WTC11 (cell line): ENCODE measurements around the gene ARRB2. TPM values are rescaled to one million over a fixed set of nuclear protein-coding genes. Genes with fewer than 3 reads are reported as not detected.

ENCODE experiments used
- ATAC-seq: fragments of 200-7000 bp; cut with Tn5 transposase; 2 replicates; pipeline ENCODE4 v1.10.0; 2021; ENCODE audit warnings: mild to moderate bottlenecking, moderate library complexity
- CTCF ChIA-PET: fragments of 300-600 bp; sonication (Branson Sonifier 250); formaldehyde crosslinking; loops from one replicate; lab custom pipeline; 2021; ENCODE audit warnings: antibody characterized with exemption; lab: Charles Lee
- POLR2A ChIA-PET: fragments of 350-600 bp; sonication (Branson Sonifier 250); formaldehyde crosslinking; loops from one replicate; lab custom pipeline; 2021; ENCODE audit warnings: antibody characterized with exemption; lab: Charles Lee
- DNase-seq: peaks from one replicate; pipeline ENCODE4 v3.0.0; 2021; ENCODE audit warnings: low spot score
- H3K27ac Mint-ChIP-seq: 2 replicates; pipeline ENCODE4 v1.8.0; 2021; ENCODE audit warnings: mixed read lengths
- H3K27me3 Mint-ChIP-seq: 2 replicates; pipeline ENCODE4 v1.8.0; 2021; ENCODE audit warnings: low read depth, mild to moderate bottlenecking, moderate library complexity, mixed read lengths
- H3K36me3 Mint-ChIP-seq: 2 replicates; pipeline ENCODE4 v1.8.0; 2021; ENCODE audit warnings: mixed read lengths
- H3K4me1 Mint-ChIP-seq: 2 replicates; pipeline ENCODE4 v1.8.0; 2022; ENCODE audit warnings: mixed read lengths
- H3K4me3 Mint-ChIP-seq: 2 replicates; pipeline ENCODE4 v1.8.0; 2021; ENCODE audit warnings: mild to moderate bottlenecking, moderate library complexity, mixed read lengths
- H3K9me3 Mint-ChIP-seq: 2 replicates; pipeline ENCODE4 v1.8.0; 2021; ENCODE audit warnings: mixed read lengths
- ATF1 ChIP-seq: sonication (generic); formaldehyde crosslinking; IDR thresholded peaks from 2 replicates; pipeline ENCODE4 v1.8.1; 2023; ENCODE audit warnings: mild to moderate bottlenecking, moderate library complexity, missing genetic modification reagents
- E2F4 ChIP-seq: sonication (generic); formaldehyde crosslinking; IDR thresholded peaks from 2 replicates; pipeline ENCODE4 v1.8.1; 2022; ENCODE audit warnings: low read depth, mild to moderate bottlenecking, moderate library complexity, missing genetic modification reagents, borderline replicate concordance
- EMX1 ChIP-seq: fragments of 250-450 bp; sonication (Bioruptor Pico); IDR thresholded peaks from 2 replicates; pipeline ENCODE4 v1.8.0; 2021; ENCODE audit warnings: mild to moderate bottlenecking
- HMGA2 ChIP-seq: fragments of 250-450 bp; sonication (Bioruptor Pico); IDR thresholded peaks from 2 replicates; pipeline ENCODE4 v1.4.0; 2021; ENCODE audit warnings: mild to moderate bottlenecking, moderate library complexity
- MLX ChIP-seq: sonication (generic); formaldehyde crosslinking; IDR thresholded peaks from 2 replicates; pipeline ENCODE4 v1.8.1; 2023; ENCODE audit warnings: mild to moderate bottlenecking, missing genetic modification reagents, moderate library complexity
- MXD4 ChIP-seq: fragments of 250-450 bp; sonication (Bioruptor Pico); IDR thresholded peaks from 2 replicates; pipeline ENCODE4 v1.8.0; 2021; ENCODE audit warnings: mild to moderate bottlenecking, moderate library complexity, borderline replicate concordance
- NFATC4 ChIP-seq: fragments of 250-450 bp; sonication (Bioruptor Pico); IDR thresholded peaks from 2 replicates; pipeline ENCODE4 v1.9.0; 2021; ENCODE audit warnings: mild to moderate bottlenecking
- NFYB ChIP-seq: sonication (generic); formaldehyde crosslinking; conservative IDR thresholded peaks from 2 replicates; pipeline ENCODE4 v1.8.0; 2022; ENCODE audit warnings: low read depth, missing genetic modification reagents
- NR1H2 ChIP-seq: sonication (generic); formaldehyde crosslinking; IDR thresholded peaks from 2 replicates; pipeline ENCODE4 v1.9.0; 2021; ENCODE audit warnings: mild to moderate bottlenecking, moderate library complexity, missing genetic modification reagents
- NR3C1 ChIP-seq: sonication (generic); formaldehyde crosslinking; conservative IDR thresholded peaks from 2 replicates; pipeline ENCODE4 v1.8.1; 2023; ENCODE audit warnings: low read depth, mild to moderate bottlenecking, missing genetic modification reagents
- PRRX2 ChIP-seq: fragments of 250-450 bp; sonication (Bioruptor Pico); IDR thresholded peaks from 2 replicates; pipeline ENCODE4 v1.8.0; 2021; ENCODE audit warnings: mild to moderate bottlenecking
- RORB ChIP-seq: fragments of 250-450 bp; sonication (Bioruptor Pico); IDR thresholded peaks from 2 replicates; pipeline ENCODE4 v1.9.0; 2021; ENCODE audit warnings: mild to moderate bottlenecking
- SOX15 ChIP-seq: fragments of 250-450 bp; sonication (Bioruptor Pico); IDR thresholded peaks from 2 replicates; pipeline ENCODE4 v1.9.0; 2021; ENCODE audit warnings: mild to moderate bottlenecking
- STAT6 ChIP-seq: sonication (generic); formaldehyde crosslinking; conservative IDR thresholded peaks from 2 replicates; pipeline ENCODE4 v1.8.1; 2023; ENCODE audit warnings: mild to moderate bottlenecking, low read depth, missing genetic modification reagents, moderate library complexity
- ZNF219 ChIP-seq: sonication (generic); formaldehyde crosslinking; IDR thresholded peaks from 2 replicates; pipeline ENCODE4 v1.8.0; 2023; ENCODE audit warnings: missing genetic modification reagents, mild to moderate bottlenecking, borderline replicate concordance
- total RNA-seq: library from RNA; stranded (reverse); gene quantifications from 3 replicates; pipeline ENCODE4 v1.2.3, GENCODE V29; 2021
- TF ChIP-seq, protein P1 (sequence below): sonication (generic); formaldehyde crosslinking; IDR thresholded peaks from 2 replicates; pipeline ENCODE4 v1.8.0; 2023; ENCODE audit warnings: missing genetic modification reagents, mild to moderate bottlenecking, borderline replicate concordance
- TF ChIP-seq, protein P2 (sequence below): sonication (generic); formaldehyde crosslinking; IDR thresholded peaks from 2 replicates; pipeline ENCODE4 v1.8.0; 2022; ENCODE audit warnings: mild to moderate bottlenecking, missing genetic modification reagents
- TF ChIP-seq, protein P3 (sequence below): sonication (generic); formaldehyde crosslinking; IDR thresholded peaks from 2 replicates; pipeline ENCODE4 v1.8.0; 2023; ENCODE audit warnings: missing genetic modification reagents
- TF ChIP-seq, protein P4 (sequence below): fragments of 250-450 bp; sonication (Bioruptor Pico); conservative IDR thresholded peaks from 2 replicates; pipeline ENCODE4 v1.9.0; 2021; ENCODE audit warnings: mild to moderate bottlenecking

ARRB2 gene
- total RNA-seq, 1 experiment from 2014 or later: 87.8 TPM

DNA sequence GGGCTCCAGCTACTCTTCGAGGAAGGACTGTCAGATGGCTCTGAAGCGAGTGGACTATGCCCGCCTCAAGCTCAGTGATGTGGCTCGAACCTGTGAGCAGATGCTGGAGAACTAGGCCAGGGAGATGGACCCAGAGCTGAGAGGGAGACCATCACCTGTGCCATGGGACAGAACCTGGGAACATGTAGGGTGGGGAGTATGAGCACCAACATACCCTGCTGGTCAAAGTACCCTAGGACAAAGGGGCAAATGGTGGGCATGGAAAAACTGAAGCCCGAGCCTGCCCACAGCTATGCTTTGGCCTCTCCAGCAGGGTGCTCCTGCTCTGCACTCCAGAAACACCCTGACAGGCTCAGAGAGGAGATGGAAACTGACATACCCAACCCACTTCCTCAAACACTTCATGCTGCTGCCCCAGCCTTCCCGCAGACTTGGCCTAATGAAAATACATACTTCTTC, 22.7 kb downstream of the ARRB2 start (continued):
- TF ChIP-seq MXD4 (CRISPR knock-in tag): no peak

DNA sequence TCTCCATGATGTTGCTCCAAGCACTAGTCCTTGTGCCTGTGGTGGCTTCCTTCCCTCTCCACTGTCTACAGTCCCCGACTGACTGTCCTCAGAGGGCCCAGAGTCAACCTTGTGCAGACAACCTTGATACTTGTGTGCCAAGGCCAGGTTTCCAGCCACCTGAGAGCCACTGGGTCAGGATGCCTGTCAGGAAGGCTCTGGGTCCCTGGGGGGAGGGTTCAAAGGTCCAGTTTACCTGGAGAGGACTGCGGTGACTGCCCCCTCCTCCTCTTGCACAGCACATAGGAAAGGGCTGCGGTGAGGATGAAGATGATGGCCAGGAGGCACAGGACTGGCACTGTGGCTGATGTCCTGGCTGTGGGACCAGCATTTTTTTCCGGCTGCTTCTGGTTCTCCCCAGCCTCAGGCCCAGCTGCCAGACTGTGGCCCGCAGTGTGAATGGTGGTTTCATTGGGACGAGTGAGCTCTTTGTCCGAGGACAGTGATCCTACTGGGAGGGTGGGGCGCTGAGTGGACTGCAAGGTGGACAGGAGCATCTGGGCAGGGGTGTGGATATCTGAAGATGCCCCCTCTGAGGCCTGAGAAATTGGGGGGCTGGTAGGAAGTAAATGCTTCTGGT, 24.5 kb downstream of the ARRB2 start:
- no peak overlapping the region for H3K4me3 Mint-ChIP-seq
- TF ChIP-seq MLX (CRISPR knock-in tag): no peak
- TF ChIP-seq E2F4 (CRISPR knock-in tag): no peak
- TF ChIP-seq ZNF219 (CRISPR knock-in tag): no peak
- no peak for TF ChIP-seq SOX15 (CRISPR knock-in tag)
- TF ChIP-seq, protein P1, sequence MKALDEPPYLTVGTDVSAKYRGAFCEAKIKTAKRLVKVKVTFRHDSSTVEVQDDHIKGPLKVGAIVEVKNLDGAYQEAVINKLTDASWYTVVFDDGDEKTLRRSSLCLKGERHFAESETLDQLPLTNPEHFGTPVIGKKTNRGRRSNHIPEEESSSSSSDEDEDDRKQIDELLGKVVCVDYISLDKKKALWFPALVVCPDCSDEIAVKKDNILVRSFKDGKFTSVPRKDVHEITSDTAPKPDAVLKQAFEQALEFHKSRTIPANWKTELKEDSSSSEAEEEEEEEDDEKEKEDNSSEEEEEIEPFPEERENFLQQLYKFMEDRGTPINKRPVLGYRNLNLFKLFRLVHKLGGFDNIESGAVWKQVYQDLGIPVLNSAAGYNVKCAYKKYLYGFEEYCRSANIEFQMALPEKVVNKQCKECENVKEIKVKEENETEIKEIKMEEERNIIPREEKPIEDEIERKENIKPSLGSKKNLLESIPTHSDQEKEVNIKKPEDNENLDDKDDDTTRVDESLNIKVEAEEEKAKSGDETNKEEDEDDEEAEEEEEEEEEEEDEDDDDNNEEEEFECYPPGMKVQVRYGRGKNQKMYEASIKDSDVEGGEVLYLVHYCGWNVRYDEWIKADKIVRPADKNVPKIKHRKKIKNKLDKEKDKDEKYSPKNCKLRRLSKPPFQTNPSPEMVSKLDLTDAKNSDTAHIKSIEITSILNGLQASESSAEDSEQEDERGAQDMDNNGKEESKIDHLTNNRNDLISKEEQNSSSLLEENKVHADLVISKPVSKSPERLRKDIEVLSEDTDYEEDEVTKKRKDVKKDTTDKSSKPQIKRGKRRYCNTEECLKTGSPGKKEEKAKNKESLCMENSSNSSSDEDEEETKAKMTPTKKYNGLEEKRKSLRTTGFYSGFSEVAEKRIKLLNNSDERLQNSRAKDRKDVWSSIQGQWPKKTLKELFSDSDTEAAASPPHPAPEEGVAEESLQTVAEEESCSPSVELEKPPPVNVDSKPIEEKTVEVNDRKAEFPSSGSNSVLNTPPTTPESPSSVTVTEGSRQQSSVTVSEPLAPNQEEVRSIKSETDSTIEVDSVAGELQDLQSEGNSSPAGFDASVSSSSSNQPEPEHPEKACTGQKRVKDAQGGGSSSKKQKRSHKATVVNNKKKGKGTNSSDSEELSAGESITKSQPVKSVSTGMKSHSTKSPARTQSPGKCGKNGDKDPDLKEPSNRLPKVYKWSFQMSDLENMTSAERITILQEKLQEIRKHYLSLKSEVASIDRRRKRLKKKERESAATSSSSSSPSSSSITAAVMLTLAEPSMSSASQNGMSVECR (CRISPR knock-in tag): no peak
- no peak for TF ChIP-seq RORB (CRISPR knock-in tag)
- no peak for TF ChIP-seq EMX1 (CRISPR knock-in tag)
- no peak for TF ChIP-seq HMGA2
- no peak for TF ChIP-seq NFATC4
- TF ChIP-seq, protein P2, sequence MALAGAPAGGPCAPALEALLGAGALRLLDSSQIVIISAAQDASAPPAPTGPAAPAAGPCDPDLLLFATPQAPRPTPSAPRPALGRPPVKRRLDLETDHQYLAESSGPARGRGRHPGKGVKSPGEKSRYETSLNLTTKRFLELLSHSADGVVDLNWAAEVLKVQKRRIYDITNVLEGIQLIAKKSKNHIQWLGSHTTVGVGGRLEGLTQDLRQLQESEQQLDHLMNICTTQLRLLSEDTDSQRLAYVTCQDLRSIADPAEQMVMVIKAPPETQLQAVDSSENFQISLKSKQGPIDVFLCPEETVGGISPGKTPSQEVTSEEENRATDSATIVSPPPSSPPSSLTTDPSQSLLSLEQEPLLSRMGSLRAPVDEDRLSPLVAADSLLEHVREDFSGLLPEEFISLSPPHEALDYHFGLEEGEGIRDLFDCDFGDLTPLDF: no peak
- no peak for TF ChIP-seq NFYB (CRISPR knock-in tag)
- no peak for TF ChIP-seq STAT6 (CRISPR knock-in tag)
- TF ChIP-seq ATF1: no peak
- TF ChIP-seq NR1H2 (CRISPR knock-in tag): no peak
- TF ChIP-seq NR3C1: no peak
- TF ChIP-seq, protein P3, sequence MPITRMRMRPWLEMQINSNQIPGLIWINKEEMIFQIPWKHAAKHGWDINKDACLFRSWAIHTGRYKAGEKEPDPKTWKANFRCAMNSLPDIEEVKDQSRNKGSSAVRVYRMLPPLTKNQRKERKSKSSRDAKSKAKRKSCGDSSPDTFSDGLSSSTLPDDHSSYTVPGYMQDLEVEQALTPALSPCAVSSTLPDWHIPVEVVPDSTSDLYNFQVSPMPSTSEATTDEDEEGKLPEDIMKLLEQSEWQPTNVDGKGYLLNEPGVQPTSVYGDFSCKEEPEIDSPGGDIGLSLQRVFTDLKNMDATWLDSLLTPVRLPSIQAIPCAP (CRISPR knock-in tag): no peak
- TF ChIP-seq PRRX2: no peak
- TF ChIP-seq, protein P4, sequence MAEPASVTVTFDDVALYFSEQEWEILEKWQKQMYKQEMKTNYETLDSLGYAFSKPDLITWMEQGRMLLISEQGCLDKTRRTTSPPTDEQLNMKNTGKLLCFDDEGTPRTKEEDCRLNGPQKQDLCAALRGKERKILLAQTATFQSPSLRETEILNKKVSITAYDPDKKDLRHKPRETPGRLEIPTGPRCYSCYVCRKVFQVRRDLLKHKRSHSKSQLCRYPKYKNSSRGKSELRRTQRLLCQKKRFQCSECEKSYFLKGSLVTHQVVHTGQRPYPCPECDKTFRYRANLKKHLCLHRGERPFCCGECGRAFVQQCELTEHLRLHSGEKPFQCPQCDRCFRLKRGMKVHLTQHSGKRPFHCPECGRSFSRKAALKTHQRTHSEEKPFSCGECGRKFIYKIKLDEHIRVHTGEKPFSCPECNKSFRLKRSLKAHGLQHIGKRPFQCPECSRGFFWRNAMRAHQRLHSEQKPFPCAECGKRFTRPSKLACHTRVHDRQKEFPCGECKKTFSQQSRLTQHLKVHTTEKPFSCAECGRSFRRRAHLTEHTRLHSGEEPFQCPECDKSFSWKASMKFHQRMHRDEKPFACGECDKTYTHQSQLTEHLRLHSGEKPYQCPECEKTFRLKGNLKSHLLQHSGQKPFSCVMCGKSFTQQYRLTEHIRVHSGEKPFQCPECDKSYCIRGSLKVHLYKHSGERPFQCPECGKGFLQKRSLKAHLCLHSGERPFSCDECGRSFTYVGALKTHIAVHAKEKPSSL (CRISPR knock-in tag): no peak

More for the DNA sequence above, 24.5 kb downstream of the ARRB2 start:
- CTCF ChIA-PET: interaction anchor here (3.3 kb wide), 1 partner anchor 55 kb away, joined by 9 read pairs; the partner anchor contains the start of gene GLTPD2
- Mint-ChIP-seq H3K4me1 (peaks cover 12% of the 10 kb centered on the region), H3K9me3 (no peaks in the 10 kb centered on the region), H3K36me3 (no peaks in the 10 kb centered on the region), H3K27ac (no peak overlapping the region), H3K27me3 (peaks cover 47% of the 10 kb centered on the region)
- POLR2A ChIA-PET: no interaction called here
- DNase-seq (no peak), ATAC-seq (no peak)
